SW 1271 (cell line): Measurements from ENCODE around the gene MYB.
"Not testable (repeated sequence)": the region's sequence is repeated elsewhere in the genome, so short reads cannot be mapped to it uniquely, and the experiment has no call there.

Experiments used
- DNase-seq, 2 experiments: peaks; one replicate each; lab custom pipeline; 2025; lab: John Stamatoyannopoulos, UW

The MYB gene

GRCh38 chr6:135180542-135181332 is at the start of gene MYB:
MYB (plus strand) TSS chr6:135181308; CDS start chr6:135181514, 206 bp downstream.
- DNase-seq, result peak; percentile 37 to 67

GRCh38 chr6:135132776-135133175 is 48.3 kb upstream of the MYB start:
- DNase-seq, result no peak

- no peak for DNase-seq
Measured at GRCh38 chr6:135135835-135136234, 45.3 kb upstream of the MYB start.

- DNase-seq, result no peak
Measured at GRCh38 chr6:135137826-135138225, 43.3 kb upstream of the MYB start.

GRCh38 chr6:135141182-135141581 is 39.9 kb upstream of the MYB start:
- no peak for DNase-seq

- DNase-seq, result no peak
Measured at GRCh38 chr6:135141728-135142127, 39.4 kb upstream of the MYB start.

- not testable (repeated sequence) for DNase-seq
Measured at GRCh38 chr6:135142232-135142631, 38.9 kb upstream of the MYB start.

GRCh38 chr6:135144673-135145062 is 36.4 kb upstream of the MYB start:
- no peak for DNase-seq

GRCh38 chr6:135145063-135145800 is 35.9 kb upstream of the MYB start:
- peak; percentile 2 to 25 for DNase-seq

- no peak for DNase-seq
Measured at GRCh38 chr6:135146162-135146934, 34.8 kb upstream of the MYB start.

GRCh38 chr6:135147637-135148592 is 33.2 kb upstream of the MYB start:
- no peak for DNase-seq

GRCh38 chr6:135148889-135149288 is 32.2 kb upstream of the MYB start:
- no peak for DNase-seq

- no peak for DNase-seq
Measured at GRCh38 chr6:135149376-135149775, 31.7 kb upstream of the MYB start.

GRCh38 chr6:135150481-135150880 is 30.6 kb upstream of the MYB start:
- DNase-seq, result not testable (repeated sequence)

- not testable (repeated sequence) for DNase-seq
Measured at GRCh38 chr6:135154125-135154524, 27.0 kb upstream of the MYB start.

- no peak for DNase-seq
Measured at GRCh38 chr6:135158397-135158796, 22.7 kb upstream of the MYB start.

- DNase-seq, result no peak
Measured at GRCh38 chr6:135159531-135159930, 21.6 kb upstream of the MYB start.

GRCh38 chr6:135161411-135162395 is 19.4 kb upstream of the MYB start:
- no peak for DNase-seq

GRCh38 chr6:135162678-135163439 is 18.2 kb upstream of the MYB start:
- peak in 1 of 2 experiments; percentile 44 for DNase-seq

GRCh38 chr6:135163440-135163738 is 17.7 kb upstream of the MYB start:
- DNase-seq, result no peak
